Stimulated activated CD8-positive, alpha-beta memory T cell treated with anti-CD3 and anti-CD28 coated beads, Interleukin-4, amount 100 ng/mL, for 48 hours (primary cell): ENCODE measurements around the gene SGSM2.

Experiments
- DNase-seq: peaks from one replicate; pipeline ENCODE4 v3.0.0-alpha.2; 2020

SGSM2 gene

DNA sequence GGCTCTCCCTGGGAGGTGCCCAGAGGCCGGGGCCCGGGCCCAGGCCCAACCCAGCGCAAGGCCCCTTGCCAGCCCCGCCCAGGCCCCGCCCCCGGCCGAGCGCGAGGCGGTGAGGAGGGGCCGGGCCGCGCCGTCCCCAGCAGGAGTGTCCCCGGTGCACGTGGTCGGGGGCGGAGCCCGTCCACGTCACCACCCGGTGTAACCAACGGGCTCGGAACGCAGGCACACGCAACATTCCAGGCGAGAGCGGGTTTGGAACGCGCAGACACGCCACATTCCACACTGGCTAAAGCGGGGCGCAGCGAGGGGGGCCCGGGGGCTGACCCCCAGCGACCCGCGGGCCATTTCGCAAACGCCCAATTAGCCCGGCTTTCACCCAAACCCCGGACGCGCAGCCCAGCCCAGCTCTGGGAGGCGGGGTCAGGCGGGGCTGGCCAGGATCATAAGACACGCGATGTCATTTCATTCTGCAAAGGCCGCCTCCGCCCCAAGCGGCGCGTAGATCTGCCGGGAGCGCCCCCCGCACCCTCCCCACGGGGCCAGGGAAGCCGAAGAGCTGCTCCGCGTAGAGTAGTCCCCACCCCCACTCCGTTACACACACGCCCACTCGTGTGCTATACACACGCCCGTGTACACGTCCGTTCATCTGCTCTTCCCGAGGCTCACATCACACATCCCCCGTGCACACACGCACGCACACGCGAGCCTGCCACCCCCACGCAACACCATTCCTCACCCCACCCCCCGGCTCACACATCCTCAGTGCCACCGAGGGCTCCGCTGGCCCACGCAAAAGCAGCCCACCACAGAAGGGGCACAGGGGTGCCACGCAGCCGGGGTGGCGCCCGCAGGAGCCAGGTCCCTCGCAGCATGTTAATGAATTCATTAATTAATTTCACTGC, 62.5 kb downstream of the SGSM2 start:
- DNase-seq = peak; percentile 94

- DNase-seq = peak; percentile 75
Observed at GRCh38 chr17:2400474-2400866, 63.2 kb downstream of the SGSM2 start.

DNA sequence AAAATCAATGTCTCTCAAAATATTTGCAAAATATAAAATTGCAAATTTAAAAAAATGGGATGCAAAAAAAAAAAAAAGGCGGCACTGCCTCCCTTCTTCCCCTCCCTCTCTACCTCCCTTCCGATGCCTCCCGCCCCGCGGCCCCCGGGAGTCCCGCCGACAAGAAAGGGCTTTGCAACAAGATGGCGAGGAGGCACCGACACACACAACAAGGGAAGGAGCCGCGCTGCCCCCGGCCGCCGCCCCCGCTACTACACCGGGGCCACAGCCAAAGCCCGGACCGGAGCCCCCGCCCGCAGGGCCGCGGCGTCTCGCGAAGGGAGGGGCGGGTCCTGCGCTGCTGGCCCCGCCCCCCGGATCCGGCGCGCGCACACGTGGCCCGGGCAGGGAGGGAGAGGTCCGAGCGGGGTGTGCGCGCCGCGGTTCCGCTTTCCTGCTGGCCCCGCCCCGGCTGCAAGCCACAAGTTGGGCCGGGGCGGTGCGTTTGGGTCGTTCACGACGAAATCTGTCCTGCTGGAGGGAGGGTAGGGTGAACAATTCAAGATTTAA, 63.6 kb downstream of the SGSM2 start, which contains the start of gene MNT:
MNT (minus strand) TSS at position 184 of the 549 bp plus-strand sequence. CDS start 348 bp downstream, outside the sequence.
- peak; percentile 93 for DNase-seq

DNA sequence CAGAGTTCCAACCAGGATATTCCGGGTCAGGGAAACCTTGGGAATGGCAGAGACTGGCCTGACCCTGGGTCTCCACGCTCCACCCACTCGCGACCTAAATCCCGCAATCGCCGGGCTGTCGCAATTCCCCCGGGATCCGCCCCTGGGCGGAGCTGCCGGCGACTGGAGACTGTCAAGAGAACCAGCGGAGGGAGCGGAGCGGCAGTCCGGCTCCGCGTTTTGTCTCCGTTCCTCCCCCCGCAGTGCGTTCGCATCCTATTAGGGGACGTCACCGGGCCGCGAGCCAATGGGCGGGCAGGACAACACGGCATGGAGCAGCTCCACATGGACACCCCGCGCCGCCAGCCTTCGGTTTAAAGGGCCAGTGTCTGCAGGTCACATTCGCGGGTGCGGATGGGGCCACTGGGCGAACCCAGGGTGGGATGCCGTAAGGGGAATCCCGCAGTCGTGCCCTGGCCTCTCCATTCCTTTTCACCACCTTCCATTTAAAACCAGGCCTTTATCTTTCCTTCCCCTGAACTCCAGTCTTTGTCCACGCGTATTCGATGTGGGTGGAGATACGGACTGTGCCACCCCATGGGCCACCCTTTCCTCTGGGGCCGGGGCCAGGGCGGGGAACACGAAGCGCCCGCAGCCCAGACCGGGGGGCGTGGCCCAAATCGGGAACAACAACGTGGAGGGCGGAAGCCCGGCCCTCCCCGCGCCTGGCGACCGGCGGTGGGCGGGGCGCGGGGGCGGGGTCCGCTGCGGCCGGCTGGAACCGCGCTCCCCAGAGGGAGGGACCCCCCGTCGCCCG, 64.3 kb downstream of the SGSM2 start:
- DNase-seq = peak; percentile 99

GRCh38 chr17:2402544-2402943, 65.2 kb downstream of the SGSM2 start:
- DNase-seq = no peak

DNA sequence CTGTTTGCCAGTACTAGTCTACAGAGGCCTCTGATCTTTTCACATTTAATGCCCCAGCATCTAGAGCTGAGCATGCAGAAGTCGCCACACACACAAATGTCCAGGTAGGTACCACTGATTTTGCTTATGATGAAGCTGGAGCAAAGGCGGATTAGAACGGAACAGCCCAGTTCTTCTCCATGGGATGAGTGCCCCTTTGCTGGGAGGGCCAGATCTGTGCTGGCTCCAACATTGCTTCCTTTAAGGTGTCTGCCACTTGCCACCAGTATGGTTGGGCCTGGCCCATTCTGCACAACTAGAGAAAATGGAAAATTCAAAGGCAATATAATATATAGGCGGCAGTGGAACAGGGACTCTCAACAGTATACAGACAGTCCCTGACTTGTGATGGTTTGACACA, 65.7 kb downstream of the SGSM2 start:
- DNase-seq = no peak

- no peak for DNase-seq
Observed at GRCh38 chr17:2405247-2405926, 68.1 kb downstream of the SGSM2 start.

DNA sequence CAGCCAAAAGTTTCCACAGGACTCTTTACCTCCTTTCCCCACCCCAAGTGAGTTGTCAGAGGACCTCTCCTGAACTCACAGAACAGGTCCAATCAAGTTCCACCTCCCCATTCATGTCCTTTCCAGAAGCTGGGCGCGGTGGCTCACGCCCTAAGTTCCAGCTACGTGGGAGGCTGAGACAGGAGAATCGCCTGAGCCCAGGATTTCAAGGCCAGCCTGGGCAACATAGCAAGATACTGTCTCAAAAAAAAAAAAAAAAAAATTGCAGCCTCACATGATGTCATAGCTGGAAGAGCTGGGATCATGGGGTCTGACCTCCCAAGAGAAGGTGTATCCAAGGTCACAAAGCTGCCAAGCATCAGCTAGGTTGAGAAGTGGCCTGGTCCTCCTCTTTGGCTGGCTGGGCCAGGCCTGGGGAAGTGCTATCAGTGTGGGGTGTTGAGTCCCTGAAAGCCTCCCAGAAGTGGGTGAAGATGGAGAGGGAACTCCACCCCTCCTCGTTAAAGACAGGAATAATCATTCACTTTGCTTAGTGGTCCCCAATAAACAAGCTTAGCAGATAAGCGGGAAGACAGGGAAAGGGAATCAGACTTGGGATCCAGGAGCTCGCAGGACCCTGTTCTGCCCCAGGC, 69.1 kb downstream of the SGSM2 start:
- DNase-seq = no peak

DNA sequence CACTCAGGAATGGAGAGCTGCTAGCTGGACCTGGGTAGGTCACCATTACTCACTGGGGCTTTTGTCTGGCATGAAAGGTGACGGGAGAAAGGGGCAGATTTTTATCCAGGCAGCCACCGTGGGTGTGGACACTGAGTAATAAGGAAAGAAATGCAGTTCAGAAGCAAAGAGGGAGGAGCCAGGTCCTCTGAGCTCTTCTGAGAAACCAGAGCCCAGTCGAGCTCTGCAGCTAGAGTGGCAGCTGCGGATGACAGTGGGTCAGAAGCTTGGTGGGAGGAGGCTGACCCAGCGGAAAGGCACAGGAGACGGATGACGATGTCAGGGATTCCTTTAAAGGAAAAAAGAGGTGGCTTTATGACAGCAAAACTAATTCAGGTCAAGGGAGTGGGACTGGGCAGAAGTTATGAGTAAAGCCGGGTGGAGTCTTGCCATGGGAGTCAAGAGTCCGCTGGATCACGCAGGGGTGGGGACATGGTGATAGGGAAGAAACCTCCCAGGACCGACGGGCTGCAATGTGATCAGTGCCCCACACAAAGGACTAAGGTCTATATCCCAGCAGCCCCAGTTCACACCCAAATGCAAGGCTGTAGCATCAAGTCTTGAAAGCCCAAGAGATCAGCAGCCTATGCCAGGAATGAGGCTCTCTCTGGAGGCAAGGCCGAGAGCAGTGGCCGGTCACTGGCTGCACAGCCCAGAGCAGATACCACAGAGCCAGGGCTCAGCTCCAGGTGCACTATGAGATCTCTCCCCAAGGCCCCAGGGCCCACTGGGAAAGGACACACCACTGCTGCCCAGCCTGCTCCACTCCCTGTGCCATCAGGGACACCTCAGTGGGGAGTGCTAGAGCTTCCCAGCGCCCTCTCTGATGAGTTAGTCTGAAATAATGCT, 69.8 kb downstream of the SGSM2 start:
- no peak for DNase-seq

- DNase-seq = no peak
Observed at GRCh38 chr17:2410951-2411350, 73.7 kb downstream of the SGSM2 start.

DNA sequence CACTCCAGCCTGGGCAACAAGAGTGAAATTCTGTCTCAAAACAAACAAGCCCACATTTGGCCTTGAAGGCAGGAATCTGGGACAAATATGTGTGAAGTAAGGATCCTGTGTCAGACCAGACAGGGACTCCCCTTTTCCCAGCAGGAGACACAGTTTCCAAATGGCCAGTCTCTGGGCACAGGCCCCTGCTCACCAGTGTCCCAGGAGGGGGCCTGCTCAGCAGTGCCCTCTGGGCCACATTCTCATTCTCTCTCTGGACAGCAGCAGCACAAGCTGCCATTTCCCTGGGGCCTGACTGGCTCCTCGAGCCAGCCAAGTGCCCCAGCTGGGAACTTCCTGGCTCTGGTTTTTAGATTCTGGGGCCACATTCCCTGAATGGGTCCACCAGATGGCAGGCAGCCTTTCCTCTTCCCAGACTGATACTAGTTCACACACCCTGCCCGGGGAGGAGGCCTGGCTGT, 75.3 kb downstream of the SGSM2 start:
- no peak for DNase-seq

GRCh38 chr17:2414446-2415064, 77.3 kb downstream of the SGSM2 start:
- no peak for DNase-seq

DNA sequence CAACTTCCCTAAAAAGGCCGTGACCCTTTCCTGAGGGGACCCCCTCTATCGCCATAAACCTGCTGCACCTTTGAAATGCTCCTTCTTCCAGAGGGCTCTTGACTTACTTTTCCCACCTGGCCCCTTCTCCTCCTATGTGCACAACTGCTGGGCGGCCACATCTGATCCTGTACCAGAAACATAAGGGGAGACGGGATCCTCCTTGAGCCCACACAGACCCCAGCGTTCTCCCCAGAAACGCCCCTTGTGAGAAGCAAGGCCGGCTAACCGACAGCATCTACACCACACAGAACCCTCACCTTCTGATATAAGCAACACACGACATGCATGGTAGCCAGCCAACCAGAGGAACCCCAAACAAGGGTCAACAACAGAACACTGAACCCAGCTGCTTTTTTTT, 77.8 kb downstream of the SGSM2 start:
- DNase-seq = no peak

GRCh38 chr17:2416010-2416734, 78.9 kb downstream of the SGSM2 start:
- peak; percentile 97 for DNase-seq

- no peak for DNase-seq
Observed at GRCh38 chr17:2418572-2418971, 81.3 kb downstream of the SGSM2 start.

DNA sequence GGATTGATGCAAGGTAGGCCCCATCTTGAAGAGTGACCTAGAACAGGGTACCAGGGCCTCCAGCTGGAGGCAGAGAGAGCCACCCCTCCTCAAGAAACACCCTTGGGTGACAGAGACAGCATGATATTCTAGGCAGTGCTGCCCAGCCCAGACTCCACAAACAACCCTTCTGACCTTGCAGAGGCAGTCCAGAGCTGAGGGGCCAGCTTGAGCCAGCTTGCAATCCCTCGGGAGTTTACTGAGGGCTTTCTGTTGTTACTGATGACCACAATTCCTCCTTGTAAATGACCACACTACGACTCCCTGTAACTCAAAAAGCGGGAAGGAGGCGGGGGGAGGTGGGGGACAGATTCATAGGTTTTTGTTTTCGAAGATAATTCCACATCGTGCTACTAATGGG, 82.2 kb downstream of the SGSM2 start:
- DNase-seq = no peak

DNA sequence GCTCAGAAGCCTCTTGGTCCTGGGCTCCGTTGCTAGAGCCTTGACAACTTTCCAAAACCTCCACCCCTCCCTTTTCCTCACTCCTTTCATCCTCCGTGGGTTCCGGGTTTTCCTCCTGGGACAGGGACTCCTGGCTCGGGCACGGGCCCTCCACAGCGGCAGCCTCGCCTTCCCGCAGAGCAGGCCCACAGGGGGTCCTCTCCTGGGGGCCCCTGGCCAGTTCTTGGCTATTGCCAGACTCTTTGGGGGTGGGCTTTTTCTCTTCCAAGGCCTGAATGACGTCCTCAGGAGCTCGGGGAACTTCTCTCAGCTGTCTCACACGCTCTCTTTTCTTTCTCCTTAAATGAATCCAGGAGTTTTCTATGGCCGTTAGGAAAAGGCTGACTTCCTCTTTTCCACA, 82.9 kb downstream of the SGSM2 start:
- no peak for DNase-seq

DNA sequence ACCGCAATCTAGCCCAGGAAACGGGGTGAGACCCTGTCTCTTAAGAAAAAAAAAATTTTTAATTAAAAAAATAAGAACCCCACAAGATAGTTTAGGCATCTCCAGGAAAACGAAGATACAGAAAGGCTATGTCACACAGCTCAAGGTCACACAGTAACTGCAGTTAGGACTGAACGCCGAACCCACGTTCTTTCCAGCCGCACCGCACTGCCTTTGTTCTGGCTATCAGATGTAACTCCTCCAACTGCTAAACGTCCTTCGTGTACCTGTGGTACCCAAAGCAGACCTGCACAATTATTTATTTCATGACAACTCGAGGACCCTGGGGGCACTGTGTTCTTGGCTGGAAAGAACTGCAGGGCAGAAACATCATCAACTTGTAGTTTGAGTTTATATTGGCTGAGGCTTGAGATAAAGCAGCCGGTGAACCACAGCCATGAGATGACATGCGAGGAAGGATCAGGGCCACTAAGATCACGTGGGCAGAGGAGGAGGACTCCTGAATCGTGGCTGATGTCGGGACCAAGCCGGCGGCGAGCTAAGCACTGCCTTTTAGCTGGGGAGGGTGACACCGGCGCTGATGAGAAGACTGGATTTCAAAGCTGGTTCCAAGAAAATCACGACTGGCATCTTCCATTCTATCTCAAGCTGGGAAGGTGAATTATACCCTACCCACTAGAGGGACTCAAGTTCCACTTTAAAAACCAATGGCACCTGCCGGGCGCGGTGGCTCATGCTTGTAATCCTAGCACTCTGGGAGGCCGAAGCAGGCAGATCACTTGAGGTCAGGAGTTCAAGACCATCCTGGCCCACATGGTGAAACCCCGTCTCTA, 84.2 kb downstream of the SGSM2 start:
- DNase-seq = no peak

- DNase-seq = no peak
Observed at GRCh38 chr17:2423271-2423670, 86.0 kb downstream of the SGSM2 start.
